Stimulated activated CD4-positive, alpha-beta T cell treated with anti-CD3 and anti-CD28 coated beads, Interleukin-1b, Interleukin-23, amount 100 ng/mL, for 24 hours (primary cell): ENCODE measurements around the gene ARHGAP23.

Source experiments
- DNase-seq, 4 experiments: peaks; one replicate each; pipeline ENCODE4 v3.0.0-alpha.2; 2020; ENCODE audit warnings: low read depth in 4 of 4, low spot score in 1 of 4

The ARHGAP23 gene, protein sequence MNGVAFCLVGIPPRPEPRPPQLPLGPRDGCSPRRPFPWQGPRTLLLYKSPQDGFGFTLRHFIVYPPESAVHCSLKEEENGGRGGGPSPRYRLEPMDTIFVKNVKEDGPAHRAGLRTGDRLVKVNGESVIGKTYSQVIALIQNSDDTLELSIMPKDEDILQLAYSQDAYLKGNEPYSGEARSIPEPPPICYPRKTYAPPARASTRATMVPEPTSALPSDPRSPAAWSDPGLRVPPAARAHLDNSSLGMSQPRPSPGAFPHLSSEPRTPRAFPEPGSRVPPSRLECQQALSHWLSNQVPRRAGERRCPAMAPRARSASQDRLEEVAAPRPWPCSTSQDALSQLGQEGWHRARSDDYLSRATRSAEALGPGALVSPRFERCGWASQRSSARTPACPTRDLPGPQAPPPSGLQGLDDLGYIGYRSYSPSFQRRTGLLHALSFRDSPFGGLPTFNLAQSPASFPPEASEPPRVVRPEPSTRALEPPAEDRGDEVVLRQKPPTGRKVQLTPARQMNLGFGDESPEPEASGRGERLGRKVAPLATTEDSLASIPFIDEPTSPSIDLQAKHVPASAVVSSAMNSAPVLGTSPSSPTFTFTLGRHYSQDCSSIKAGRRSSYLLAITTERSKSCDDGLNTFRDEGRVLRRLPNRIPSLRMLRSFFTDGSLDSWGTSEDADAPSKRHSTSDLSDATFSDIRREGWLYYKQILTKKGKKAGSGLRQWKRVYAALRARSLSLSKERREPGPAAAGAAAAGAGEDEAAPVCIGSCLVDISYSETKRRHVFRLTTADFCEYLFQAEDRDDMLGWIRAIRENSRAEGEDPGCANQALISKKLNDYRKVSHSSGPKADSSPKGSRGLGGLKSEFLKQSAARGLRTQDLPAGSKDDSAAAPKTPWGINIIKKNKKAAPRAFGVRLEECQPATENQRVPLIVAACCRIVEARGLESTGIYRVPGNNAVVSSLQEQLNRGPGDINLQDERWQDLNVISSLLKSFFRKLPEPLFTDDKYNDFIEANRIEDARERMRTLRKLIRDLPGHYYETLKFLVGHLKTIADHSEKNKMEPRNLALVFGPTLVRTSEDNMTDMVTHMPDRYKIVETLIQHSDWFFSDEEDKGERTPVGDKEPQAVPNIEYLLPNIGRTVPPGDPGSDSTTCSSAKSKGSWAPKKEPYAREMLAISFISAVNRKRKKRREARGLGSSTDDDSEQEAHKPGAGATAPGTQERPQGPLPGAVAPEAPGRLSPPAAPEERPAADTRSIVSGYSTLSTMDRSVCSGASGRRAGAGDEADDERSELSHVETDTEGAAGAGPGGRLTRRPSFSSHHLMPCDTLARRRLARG (N-terminal part only)

DNA sequence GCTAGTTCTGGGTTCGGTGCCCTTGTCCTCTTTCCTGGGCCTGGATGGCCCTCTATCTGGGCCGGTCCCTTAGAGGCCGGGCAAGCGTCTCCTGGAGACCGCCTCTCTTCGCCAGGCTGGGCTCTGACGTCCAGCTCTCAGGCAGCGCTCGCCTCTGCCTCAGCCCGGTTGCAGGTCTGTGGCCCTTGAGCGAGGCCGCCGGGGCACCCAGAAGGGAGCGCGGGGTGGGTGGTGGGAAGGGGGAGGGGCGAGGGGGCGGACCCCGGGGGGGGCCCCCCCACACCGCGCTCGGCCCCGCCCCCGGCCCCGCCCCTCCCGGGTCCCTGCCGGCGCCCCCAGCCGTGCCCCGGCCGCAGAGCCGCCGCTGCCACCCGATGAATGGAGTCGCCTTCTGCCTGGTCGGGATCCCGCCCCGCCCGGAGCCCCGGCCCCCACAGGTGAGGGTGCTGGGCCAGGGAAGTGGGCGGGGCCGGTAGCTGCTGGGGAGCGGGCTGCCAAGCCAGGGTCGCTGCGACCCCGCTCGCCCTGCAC, at the start of gene ARHGAP23:
ARHGAP23 (plus strand) TSS at position 353 of the 531 bp plus-strand sequence; CDS start at position 375, 22 bp downstream.
- DNase-seq, result peak in 1 of 4 experiments; percentile 15

GRCh38 chr17:38379448-38379847, 48.8 kb upstream of the ARHGAP23 start:
- DNase-seq, result no peak

- no peak for DNase-seq
These were observed 33.2 kb upstream of the ARHGAP23 start for GRCh38 chr17:38395090-38395489.

- no peak for DNase-seq
These were observed 31.0 kb upstream of the ARHGAP23 start for GRCh38 chr17:38397227-38397626.

- no peak for DNase-seq
These were observed 28.0 kb upstream of the ARHGAP23 start for GRCh38 chr17:38400286-38400685.

DNA sequence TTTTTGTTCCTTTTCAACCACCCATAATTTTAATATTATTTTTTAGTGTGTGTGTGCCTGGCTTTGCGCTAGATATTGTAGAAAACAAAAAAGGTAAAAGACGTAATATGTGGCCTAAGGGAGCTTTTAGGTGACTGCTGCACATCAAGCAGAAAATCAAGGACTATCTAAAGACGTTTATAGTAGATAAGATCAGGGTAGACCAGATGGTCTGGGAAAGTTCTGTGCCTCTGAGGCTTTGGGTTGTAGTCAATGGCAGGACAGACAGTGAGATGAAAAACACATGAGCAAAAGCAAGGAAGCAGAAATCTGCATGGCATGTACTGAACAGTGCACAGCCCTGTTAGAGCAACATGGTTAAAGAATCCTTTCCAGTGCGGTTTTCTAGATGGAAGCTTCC, 26.8 kb upstream of the ARHGAP23 start:
- DNase-seq, result no peak

DNA sequence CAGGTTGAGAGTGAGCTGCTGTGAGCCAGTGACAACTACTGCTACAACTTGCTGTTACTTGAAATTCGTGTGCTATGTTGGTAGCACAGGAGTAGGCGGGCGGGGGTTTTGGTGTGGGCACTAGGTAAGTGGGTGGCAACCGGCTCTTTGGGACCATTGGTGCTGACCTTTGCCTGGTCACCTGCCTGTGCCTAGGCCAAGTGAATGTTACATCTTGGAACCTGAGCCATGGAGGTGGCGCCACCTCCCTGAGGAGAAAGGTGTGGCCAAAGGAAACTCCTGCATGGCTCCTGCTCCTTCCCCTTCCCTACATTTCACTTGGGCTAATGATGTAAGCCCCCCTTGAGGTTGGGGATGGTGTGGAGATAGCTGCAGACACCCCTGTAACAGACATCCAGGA, 25.4 kb upstream of the ARHGAP23 start:
- DNase-seq, result no peak

- DNase-seq, result no peak
These were observed 24.8 kb upstream of the ARHGAP23 start for GRCh38 chr17:38403491-38403890.

- no peak for DNase-seq
These were observed 23.9 kb upstream of the ARHGAP23 start for GRCh38 chr17:38404174-38404943.

DNA sequence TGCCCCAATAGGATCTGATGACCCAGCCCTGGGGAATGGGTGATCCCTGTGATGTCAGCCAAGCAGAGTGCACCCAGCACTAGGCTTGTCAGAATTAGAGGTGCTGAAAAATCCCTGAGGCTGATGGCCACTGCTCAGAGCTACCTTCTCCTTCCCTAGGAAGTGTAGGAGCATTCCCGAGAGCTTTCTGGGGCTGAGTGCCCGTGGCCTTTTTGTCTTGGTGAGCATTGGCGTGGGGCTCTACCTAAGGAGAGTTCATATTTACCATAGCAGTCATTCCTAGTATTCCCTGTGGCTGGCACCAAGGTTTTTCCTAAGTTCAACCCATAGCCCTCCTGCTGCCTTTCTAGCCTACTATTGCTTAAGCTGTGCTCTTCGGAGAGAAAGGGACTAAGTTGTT, 22.6 kb upstream of the ARHGAP23 start:
- no peak for DNase-seq

- DNase-seq, result no peak
These were observed 18.1 kb upstream of the ARHGAP23 start for GRCh38 chr17:38410201-38410600.

DNA sequence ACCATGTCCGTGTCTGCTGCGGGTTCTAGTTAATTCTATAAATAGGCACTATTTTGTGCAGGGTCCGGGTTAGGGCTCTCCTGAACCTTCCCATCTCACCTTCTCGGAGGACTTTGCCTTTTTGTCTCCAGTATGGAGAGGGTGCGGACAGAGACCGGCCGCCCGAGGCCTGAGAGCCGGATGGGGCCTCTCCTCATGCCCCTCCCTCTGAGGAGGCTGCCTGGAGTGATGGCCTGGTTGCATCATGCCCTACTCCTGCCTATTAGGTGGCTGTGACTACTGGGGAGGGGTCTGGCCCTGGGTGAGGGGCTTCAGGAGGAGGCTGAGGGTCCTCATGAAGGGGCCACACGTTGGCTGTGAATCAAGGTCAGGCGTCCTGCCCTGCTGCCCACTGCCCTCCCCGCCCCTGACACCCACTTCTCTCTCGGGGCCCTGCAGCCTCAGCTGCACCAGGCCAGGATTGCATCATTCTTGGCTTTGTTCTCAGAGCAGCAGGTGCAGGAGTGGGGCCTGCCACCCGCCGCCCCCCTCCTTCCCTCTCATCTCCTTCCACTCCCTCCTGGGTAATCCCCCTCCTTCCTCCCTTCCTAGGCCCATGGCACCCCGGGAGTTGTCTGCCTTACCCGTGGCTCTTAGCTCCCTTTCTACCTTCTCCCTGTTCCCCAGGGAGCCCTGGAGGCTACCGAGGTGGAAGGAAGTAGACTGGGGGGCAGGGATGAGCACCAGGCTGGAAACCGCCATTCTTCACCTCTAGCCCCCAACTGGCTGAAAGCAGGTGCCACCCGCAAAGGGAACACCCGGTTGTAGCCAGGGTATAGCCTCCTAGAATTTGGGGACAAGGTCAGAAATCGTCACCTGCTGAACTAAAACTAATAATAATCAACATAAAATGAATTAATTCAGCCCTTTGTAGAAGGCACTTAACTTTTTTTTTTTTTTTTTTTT, 12.7 kb upstream of the ARHGAP23 start:
- DNase-seq, result no peak

DNA sequence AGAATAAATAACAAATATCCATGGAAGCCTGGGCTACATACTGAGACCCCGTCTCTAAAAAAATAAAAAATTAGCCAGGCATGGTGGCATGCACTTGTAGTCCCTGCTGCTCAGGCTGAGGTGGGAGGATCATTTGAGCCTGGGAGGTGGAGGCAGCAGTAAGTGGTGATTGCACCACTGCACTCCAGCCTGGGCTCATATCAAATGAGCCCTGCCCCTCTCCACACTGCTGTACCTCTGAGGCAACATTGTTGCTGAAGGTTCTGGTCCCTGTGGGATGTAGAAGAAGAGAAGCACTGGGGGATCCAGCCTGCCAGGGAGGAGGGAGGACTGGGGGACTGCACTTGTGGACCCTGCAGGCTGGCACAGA, 11.4 kb upstream of the ARHGAP23 start:
- no peak for DNase-seq

- no peak for DNase-seq
These were observed 10.9 kb upstream of the ARHGAP23 start for GRCh38 chr17:38417210-38417951.

DNA sequence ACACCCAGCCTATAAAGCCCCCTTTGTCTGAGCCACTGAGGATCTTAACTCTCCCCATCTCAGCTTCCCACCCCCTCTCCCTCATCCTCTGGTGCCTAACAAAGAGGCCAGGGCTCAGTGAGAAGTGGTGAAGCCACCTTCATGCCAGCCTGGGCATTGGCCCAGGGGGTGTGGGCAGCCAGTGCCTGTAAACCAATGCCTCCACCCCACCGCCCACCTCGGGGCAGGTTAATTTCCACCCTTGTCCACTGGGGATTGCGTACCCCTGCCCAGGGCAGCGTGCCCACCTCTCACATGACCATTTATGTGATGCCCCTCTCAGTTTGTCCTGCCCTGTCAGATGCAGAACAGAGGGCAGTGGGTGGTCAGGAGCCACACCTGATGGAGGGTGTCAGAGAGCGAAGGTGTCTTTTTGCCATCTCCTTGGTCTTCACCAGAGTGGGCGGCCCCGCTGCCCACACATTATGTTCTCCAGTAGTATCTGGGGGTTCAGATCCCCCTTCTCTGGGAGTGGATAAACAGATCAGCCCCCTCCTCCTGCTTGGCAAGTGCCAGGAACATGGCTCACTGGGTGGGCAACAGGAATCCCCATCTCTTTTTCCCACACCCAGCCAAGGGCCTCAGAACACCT, 10.1 kb upstream of the ARHGAP23 start:
- no peak for DNase-seq

- DNase-seq, result no peak
These were observed 9.4 kb upstream of the ARHGAP23 start for GRCh38 chr17:38418693-38419507.

GRCh38 chr17:38419508-38419981, 8.7 kb upstream of the ARHGAP23 start:
- DNase-seq, result no peak
